HepG2 (cell line): ENCODE data around the gene THOC6. TPM values are rescaled to one million over a fixed set of nuclear protein-coding genes. Genes with fewer than 3 reads are reported as not detected.

Source experiments
- KDM1A ChIP-seq: IDR thresholded peaks from 2 replicates; pipeline ENCODE4 v1.6.1; 2016; ENCODE audit warnings: missing compliant biosample characterization
- MIER3 ChIP-seq: IDR thresholded peaks from 2 replicates; pipeline ENCODE4 v1.6.1; 2016; ENCODE audit warnings: missing compliant biosample characterization, borderline replicate concordance
- NCOR1 ChIP-seq: fragments of 200-600 bp; sonication (generic); IDR thresholded peaks from 2 replicates; pipeline ENCODE4 v1.7.0; 2017; ENCODE audit warnings: antibody characterized with exemption, low read length, borderline replicate concordance
- SMAD3 ChIP-seq: sonication (generic); formaldehyde crosslinking; IDR thresholded peaks from 2 replicates; pipeline ENCODE4 v1.4.0; 2020; ENCODE audit warnings: missing genetic modification reagents
- ZNF142 ChIP-seq: sonication (generic); formaldehyde crosslinking; IDR thresholded peaks from 2 replicates; pipeline ENCODE4 v1.4.0; 2020; ENCODE audit warnings: missing genetic modification reagents
- ZNF614 ChIP-seq: IDR thresholded peaks from 2 replicates; pipeline ENCODE4 v1.6.1; 2018; ENCODE audit warnings: missing biosample characterization, missing genetic modification reagents, inconsistent platforms, borderline replicate concordance
- polyA plus RNA-seq, 8 experiments: library from polyadenylated mRNA; depleted of rRNA in 3 of 8; stranded (reverse) in 7 of 8; unstranded in 1 of 8; fragments of >200 nt; fragmentation: Illumina TruSeq in 4 of 8; extraction: Trizol in 4 of 8; gene quantifications; 2 replicates each; pipeline versions ENCODE4 v1.2.1 to v1.2.3, GENCODE V29; 2011 to 2016; ENCODE audit warnings: low read depth in 4 of 8, missing spikeins in 1 of 8, mixed read lengths in 1 of 8; ENCODE audit not compliant: insufficient read depth in 1 of 8
- total RNA-seq, 5 experiments: library from RNA; depleted of rRNA; stranded (reverse); fragments of >200 nt; fragmentation: Illumina TruSeq; extraction: Trizol; gene quantifications; 2 replicates each; pipeline ENCODE4 v1.2.3, GENCODE V29; 2016; ENCODE audit warnings: low read depth in 1 of 5
- TF ChIP-seq, protein P1 (sequence below): sonication (generic); formaldehyde crosslinking; IDR thresholded peaks from 2 replicates; pipeline ENCODE4 v1.8.1; 2022; ENCODE audit warnings: mild to moderate bottlenecking, missing genetic modification reagents
- TF ChIP-seq, protein P2 (sequence below): sonication (generic); formaldehyde crosslinking; IDR thresholded peaks from 2 replicates; pipeline ENCODE4 v1.8.1; 2023; ENCODE audit warnings: mild to moderate bottlenecking, moderate library complexity, missing genetic modification reagents
- TF ChIP-seq, protein P3 (sequence below): sonication (generic); formaldehyde crosslinking; IDR thresholded peaks from 2 replicates; pipeline ENCODE4 v1.4.0; 2020; ENCODE audit warnings: missing genetic modification reagents
- TF ChIP-seq, protein P4 (sequence below): sonication (generic); formaldehyde crosslinking; IDR thresholded peaks from 2 replicates; pipeline ENCODE4 v1.4.0; 2020; ENCODE audit warnings: missing genetic modification reagents

Gene THOC6
- total and polyA plus RNA-seq, 2 of the 13 experiments (the other 11 are each of a cell fraction or from before 2014, with no cell fraction given): 32.1 to 37.0 TPM

GRCh38 chr16:3059041-3059722 is 35.3 kb downstream of the THOC6 start (continued):
- peak; percentile 36; the same call in 1 of the 2 replicates for TF ChIP-seq ZNF142 (CRISPR knock-in tag)
- TF ChIP-seq, protein P1, sequence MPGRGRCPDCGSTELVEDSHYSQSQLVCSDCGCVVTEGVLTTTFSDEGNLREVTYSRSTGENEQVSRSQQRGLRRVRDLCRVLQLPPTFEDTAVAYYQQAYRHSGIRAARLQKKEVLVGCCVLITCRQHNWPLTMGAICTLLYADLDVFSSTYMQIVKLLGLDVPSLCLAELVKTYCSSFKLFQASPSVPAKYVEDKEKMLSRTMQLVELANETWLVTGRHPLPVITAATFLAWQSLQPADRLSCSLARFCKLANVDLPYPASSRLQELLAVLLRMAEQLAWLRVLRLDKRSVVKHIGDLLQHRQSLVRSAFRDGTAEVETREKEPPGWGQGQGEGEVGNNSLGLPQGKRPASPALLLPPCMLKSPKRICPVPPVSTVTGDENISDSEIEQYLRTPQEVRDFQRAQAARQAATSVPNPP (CRISPR knock-in tag): no peak
- TF ChIP-seq ZNF614 (CRISPR knock-in tag): peak; percentile 63; the same call in 1 of the 2 replicates
- no peak for TF ChIP-seq KDM1A
- no peak for TF ChIP-seq NCOR1
- TF ChIP-seq SMAD3 (CRISPR knock-in tag): no peak
- TF ChIP-seq, protein P2, sequence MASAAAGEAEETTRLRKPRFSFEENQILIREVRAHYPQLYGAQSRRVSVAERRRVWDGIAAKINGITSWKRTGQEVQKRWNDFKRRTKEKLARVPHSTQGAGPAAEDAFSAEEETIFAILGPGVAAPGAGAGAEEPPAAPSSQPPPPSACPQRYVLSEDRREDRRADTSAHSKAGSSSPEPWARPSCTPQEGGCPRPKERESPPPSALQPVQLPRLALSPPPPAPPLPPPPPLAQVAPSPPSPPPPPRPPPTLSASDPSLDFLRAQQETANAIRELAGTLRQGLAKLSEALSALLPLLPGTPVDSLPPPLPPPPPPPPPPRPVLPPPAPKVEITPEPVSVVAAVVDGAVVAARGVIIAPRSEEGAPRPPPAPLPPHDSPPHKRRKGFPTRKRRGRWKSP: peak; percentile 78
- TF ChIP-seq, protein P3, sequence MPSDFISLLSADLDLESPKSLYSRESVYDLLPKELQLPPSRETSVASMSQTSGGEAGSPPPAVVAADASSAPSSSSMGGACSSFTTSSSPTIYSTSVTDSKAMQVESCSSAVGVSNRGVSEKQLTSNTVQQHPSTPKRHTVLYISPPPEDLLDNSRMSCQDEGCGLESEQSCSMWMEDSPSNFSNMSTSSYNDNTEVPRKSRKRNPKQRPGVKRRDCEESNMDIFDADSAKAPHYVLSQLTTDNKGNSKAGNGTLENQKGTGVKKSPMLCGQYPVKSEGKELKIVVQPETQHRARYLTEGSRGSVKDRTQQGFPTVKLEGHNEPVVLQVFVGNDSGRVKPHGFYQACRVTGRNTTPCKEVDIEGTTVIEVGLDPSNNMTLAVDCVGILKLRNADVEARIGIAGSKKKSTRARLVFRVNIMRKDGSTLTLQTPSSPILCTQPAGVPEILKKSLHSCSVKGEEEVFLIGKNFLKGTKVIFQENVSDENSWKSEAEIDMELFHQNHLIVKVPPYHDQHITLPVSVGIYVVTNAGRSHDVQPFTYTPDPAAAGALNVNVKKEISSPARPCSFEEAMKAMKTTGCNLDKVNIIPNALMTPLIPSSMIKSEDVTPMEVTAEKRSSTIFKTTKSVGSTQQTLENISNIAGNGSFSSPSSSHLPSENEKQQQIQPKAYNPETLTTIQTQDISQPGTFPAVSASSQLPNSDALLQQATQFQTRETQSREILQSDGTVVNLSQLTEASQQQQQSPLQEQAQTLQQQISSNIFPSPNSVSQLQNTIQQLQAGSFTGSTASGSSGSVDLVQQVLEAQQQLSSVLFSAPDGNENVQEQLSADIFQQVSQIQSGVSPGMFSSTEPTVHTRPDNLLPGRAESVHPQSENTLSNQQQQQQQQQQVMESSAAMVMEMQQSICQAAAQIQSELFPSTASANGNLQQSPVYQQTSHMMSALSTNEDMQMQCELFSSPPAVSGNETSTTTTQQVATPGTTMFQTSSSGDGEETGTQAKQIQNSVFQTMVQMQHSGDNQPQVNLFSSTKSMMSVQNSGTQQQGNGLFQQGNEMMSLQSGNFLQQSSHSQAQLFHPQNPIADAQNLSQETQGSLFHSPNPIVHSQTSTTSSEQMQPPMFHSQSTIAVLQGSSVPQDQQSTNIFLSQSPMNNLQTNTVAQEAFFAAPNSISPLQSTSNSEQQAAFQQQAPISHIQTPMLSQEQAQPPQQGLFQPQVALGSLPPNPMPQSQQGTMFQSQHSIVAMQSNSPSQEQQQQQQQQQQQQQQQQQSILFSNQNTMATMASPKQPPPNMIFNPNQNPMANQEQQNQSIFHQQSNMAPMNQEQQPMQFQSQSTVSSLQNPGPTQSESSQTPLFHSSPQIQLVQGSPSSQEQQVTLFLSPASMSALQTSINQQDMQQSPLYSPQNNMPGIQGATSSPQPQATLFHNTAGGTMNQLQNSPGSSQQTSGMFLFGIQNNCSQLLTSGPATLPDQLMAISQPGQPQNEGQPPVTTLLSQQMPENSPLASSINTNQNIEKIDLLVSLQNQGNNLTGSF: no peak
- TF ChIP-seq MIER3 (CRISPR knock-in tag): no peak
- TF ChIP-seq, protein P4, sequence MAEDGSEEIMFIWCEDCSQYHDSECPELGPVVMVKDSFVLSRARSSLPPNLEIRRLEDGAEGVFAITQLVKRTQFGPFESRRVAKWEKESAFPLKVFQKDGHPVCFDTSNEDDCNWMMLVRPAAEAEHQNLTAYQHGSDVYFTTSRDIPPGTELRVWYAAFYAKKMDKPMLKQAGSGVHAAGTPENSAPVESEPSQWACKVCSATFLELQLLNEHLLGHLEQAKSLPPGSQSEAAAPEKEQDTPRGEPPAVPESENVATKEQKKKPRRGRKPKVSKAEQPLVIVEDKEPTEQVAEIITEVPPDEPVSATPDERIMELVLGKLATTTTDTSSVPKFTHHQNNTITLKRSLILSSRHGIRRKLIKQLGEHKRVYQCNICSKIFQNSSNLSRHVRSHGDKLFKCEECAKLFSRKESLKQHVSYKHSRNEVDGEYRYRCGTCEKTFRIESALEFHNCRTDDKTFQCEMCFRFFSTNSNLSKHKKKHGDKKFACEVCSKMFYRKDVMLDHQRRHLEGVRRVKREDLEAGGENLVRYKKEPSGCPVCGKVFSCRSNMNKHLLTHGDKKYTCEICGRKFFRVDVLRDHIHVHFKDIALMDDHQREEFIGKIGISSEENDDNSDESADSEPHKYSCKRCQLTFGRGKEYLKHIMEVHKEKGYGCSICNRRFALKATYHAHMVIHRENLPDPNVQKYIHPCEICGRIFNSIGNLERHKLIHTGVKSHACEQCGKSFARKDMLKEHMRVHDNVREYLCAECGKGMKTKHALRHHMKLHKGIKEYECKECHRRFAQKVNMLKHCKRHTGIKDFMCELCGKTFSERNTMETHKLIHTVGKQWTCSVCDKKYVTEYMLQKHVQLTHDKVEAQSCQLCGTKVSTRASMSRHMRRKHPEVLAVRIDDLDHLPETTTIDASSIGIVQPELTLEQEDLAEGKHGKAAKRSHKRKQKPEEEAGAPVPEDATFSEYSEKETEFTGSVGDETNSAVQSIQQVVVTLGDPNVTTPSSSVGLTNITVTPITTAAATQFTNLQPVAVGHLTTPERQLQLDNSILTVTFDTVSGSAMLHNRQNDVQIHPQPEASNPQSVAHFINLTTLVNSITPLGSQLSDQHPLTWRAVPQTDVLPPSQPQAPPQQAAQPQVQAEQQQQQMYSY (CRISPR knock-in tag): no peak
